Mesenchymal stem cell (in vitro differentiated cells and primary cell): Measurements from ENCODE around the gene CREB3L1.

Experiments
- DNase-seq: peaks from one replicate; pipeline ENCODE4 v3.0.0-alpha.2; 2013
- H2AFZ ChIP-seq: one replicate; pipeline ENCODE4 v1.6.1; 2013; ENCODE audit warnings: low read depth, mild to moderate bottlenecking, control low read depth, inconsistent platforms, low read length, moderate library complexity
- H2AK5ac ChIP-seq: 2 replicates; pipeline ENCODE4 v1.6.1; 2013; ENCODE audit warnings: low read length, moderate library complexity, mild to moderate bottlenecking, inconsistent platforms; ENCODE audit not compliant: severe bottlenecking
- H2BK120ac ChIP-seq: one replicate; pipeline ENCODE4 v1.6.1; 2013; ENCODE audit warnings: low read depth, mild to moderate bottlenecking, inconsistent platforms, low read length, moderate library complexity
- H2BK12ac ChIP-seq, 2 experiments: one replicate each; pipeline ENCODE4 v1.6.1; 2013; ENCODE audit warnings: inconsistent platforms in 2 of 2, low read length in 2 of 2, mild to moderate bottlenecking in 2 of 2, moderate library complexity in 2 of 2, control low read depth in 1 of 2
- H2BK15ac ChIP-seq: one replicate; pipeline ENCODE4 v1.6.1; 2013; ENCODE audit warnings: mild to moderate bottlenecking, low read depth, inconsistent platforms; ENCODE audit not compliant: poor library complexity, severe bottlenecking
- H2BK5ac ChIP-seq: 2 replicates; pipeline ENCODE4 v1.6.1; 2013; ENCODE audit warnings: low read depth, mild to moderate bottlenecking, low read length, control low read depth, inconsistent platforms; ENCODE audit not compliant: poor library complexity, severe bottlenecking
- H3K14ac ChIP-seq, 2 experiments: one replicate each; pipeline ENCODE4 v1.6.1; 2013; ENCODE audit warnings: inconsistent platforms in 2 of 2, low read length in 2 of 2, control low read depth in 1 of 2, mild to moderate bottlenecking in 1 of 2, moderate library complexity in 1 of 2
- H3K18ac ChIP-seq, 2 experiments: one replicate each; pipeline ENCODE4 v1.6.1; 2013; ENCODE audit warnings: inconsistent platforms in 2 of 2, low read length in 2 of 2, control low read depth in 1 of 2, low read depth in 1 of 2, mild to moderate bottlenecking in 1 of 2
- H3K23ac ChIP-seq, 2 experiments: one replicate each; pipeline ENCODE4 v1.6.1; 2013; ENCODE audit warnings: inconsistent platforms in 2 of 2, low read length in 2 of 2, mild to moderate bottlenecking in 2 of 2, moderate library complexity in 2 of 2, control low read depth in 1 of 2
- H3K27ac ChIP-seq: 2 replicates; pipeline ENCODE4 v1.5.1; 2013; ENCODE audit warnings: mild to moderate bottlenecking, moderate library complexity, low read length, control low read depth, inconsistent platforms; ENCODE audit not compliant: poor library complexity, severe bottlenecking
- H3K27me3 ChIP-seq, 2 experiments: 2 replicates each; pipeline versions ENCODE4 v1.6.1 to v1.7.0; 2013; ENCODE audit warnings: low read length in 2 of 2, mild to moderate bottlenecking in 2 of 2, moderate library complexity in 2 of 2, control low read depth in 1 of 2, inconsistent platforms in 1 of 2; ENCODE audit not compliant: control insufficient read depth in 1 of 2, insufficient read depth in 1 of 2
- H3K36me3 ChIP-seq, 2 experiments: 2 replicates each; pipeline versions ENCODE4 v1.6.1 to v1.7.0; 2013; ENCODE audit warnings: low read length in 2 of 2, control low read depth in 1 of 2, inconsistent platforms in 1 of 2, low read depth in 1 of 2, mild to moderate bottlenecking in 1 of 2; ENCODE audit not compliant: insufficient read depth in 2 of 2, control insufficient read depth in 1 of 2
- H3K4ac ChIP-seq, 2 experiments: one replicate each; pipeline ENCODE4 v1.6.1; 2013; ENCODE audit warnings: inconsistent platforms in 2 of 2, low read length in 2 of 2, mild to moderate bottlenecking in 2 of 2, moderate library complexity in 2 of 2, control low read depth in 1 of 2, low read depth in 1 of 2
- H3K4me1 ChIP-seq: 2 replicates; pipeline ENCODE4 v1.6.1; 2013; ENCODE audit warnings: low read depth, low read length, control low read depth; ENCODE audit not compliant: control insufficient read depth, insufficient read depth
- H3K4me2 ChIP-seq: 2 replicates; pipeline ENCODE4 v1.6.1; 2013; ENCODE audit warnings: low read length, mild to moderate bottlenecking, inconsistent platforms; ENCODE audit not compliant: poor library complexity, severe bottlenecking
- H3K4me3 ChIP-seq, 2 experiments: 2 replicates each; pipeline versions ENCODE4 v1.5.1 to v1.7.0; 2013; ENCODE audit warnings: low read length in 2 of 2, mild to moderate bottlenecking in 2 of 2, control low read depth in 1 of 2, low read depth in 1 of 2; ENCODE audit not compliant: insufficient read depth in 1 of 2
- H3K79me1 ChIP-seq: replicated peaks from 2 replicates; pipeline ENCODE4 v1.6.1; 2013; ENCODE audit warnings: mild to moderate bottlenecking, control low read depth, low read length, inconsistent platforms; ENCODE audit not compliant: poor library complexity, severe bottlenecking
- H3K9ac ChIP-seq: 2 replicates; pipeline ENCODE4 v1.7.0; 2013; ENCODE audit warnings: mild to moderate bottlenecking, low read length, moderate library complexity
- H3K9me3 ChIP-seq: 2 replicates; pipeline ENCODE4 v1.7.0; 2013; ENCODE audit warnings: mild to moderate bottlenecking, low read length; ENCODE audit not compliant: control insufficient read depth
- H4K8ac ChIP-seq: one replicate; pipeline ENCODE4 v1.6.1; 2013; ENCODE audit warnings: inconsistent platforms, mild to moderate bottlenecking, low read length, moderate library complexity
- H4K91ac ChIP-seq: one replicate; pipeline ENCODE4 v1.6.1; 2013; ENCODE audit warnings: mild to moderate bottlenecking, low read length, inconsistent platforms
- WGBS: methylation state at CpG from one replicate; pipeline ENCODE4 v1.1.7; 2013; ENCODE audit warnings: mixed read lengths; 5-methylcytosine and 5-hydroxymethylcytosine counted together

CREB3L1 gene

GRCh38 chr11:46265764-46266163 lies 11.7 kb upstream of the CREB3L1 start:
- Histone ChIP-seq H3K4me3 (no peak overlapping the region), H3K23ac (no peak overlapping the region), H3K4ac (no peak overlapping the region), H3K4me2 (no peak overlapping the region), H3K14ac (no peak overlapping the region), H4K91ac (no peak overlapping the region), H3K36me3 (no peaks in the 10 kb centered on the region), H4K8ac (no peak overlapping the region), H2BK15ac (no peak overlapping the region), H2BK12ac (no peak overlapping the region), H3K9me3 (no peaks in the 10 kb centered on the region), H2BK120ac (no peak overlapping the region), H3K79me1 (no peaks in the 10 kb centered on the region), H3K27ac (no peak overlapping the region), H3K27me3 (no peaks in the 10 kb centered on the region), H2AK5ac (no peak overlapping the region), H3K18ac (no peak overlapping the region), H2AFZ (no peak overlapping the region), H2BK5ac (no peak overlapping the region), H3K4me1 (no peaks in the 10 kb centered on the region), H3K9ac (no peak overlapping the region)
- DNase-seq = no peak
- WGBS = 91% methylated on average over 7 of the region's 7 CpGs

- no peak overlapping the region for H2BK15ac ChIP-seq
- H2BK12ac ChIP-seq = no peak overlapping the region
These were observed 9.5 kb upstream of the CREB3L1 start for GRCh38 chr11:46267930-46268329.

GRCh38 chr11:46270684-46271083 lies 6.8 kb upstream of the CREB3L1 start:
- Histone ChIP-seq H3K14ac (no peak overlapping the region), H2BK120ac (no peak overlapping the region), H3K9ac (no peak overlapping the region), H3K27me3 (no peaks in the 10 kb centered on the region), H4K91ac (no peak overlapping the region), H2BK5ac (no peak overlapping the region), H2AK5ac (no peak overlapping the region), H3K79me1 (no peaks in the 10 kb centered on the region), H3K36me3 (no peaks in the 10 kb centered on the region), H3K18ac (no peak overlapping the region), H3K4ac (no peak overlapping the region), H3K9me3 (no peaks in the 10 kb centered on the region), H4K8ac (no peak overlapping the region), H2BK15ac (no peak overlapping the region), H3K27ac (no peak overlapping the region), H3K23ac (no peak overlapping the region), H3K4me2 (no peak overlapping the region), H3K4me1 (peaks cover 24% of the 10 kb centered on the region), H2BK12ac (no peak overlapping the region), H3K4me3 (no peak overlapping the region), H2AFZ (no peak overlapping the region)
- DNase-seq = no peak
- 84% methylated on average over 5 of the region's 5 CpGs for WGBS

More at GRCh38 chr11:46267930-46268329, 9.5 kb upstream of the CREB3L1 start:
- no peak overlapping the region for H3K4me2 ChIP-seq
- H3K18ac ChIP-seq = no peak overlapping the region
- no peak overlapping the region for H3K14ac ChIP-seq
- peaks cover 12% of the 10 kb centered on the region for H3K4me1 ChIP-seq
- H3K9ac ChIP-seq = no peak overlapping the region
- H3K27me3 ChIP-seq = no peaks in the 10 kb centered on the region
- no peak overlapping the region for H4K8ac ChIP-seq
- no peak overlapping the region for H2AFZ ChIP-seq
- no peak overlapping the region for H4K91ac ChIP-seq
- no peak overlapping the region for H3K4ac ChIP-seq
- no peak overlapping the region for H2BK120ac ChIP-seq
- no peaks in the 10 kb centered on the region for H3K79me1 ChIP-seq
- no peak overlapping the region for H2AK5ac ChIP-seq
- DNase-seq = no peak
- no peak overlapping the region for H3K27ac ChIP-seq
- H2BK5ac ChIP-seq = no peak overlapping the region
- H3K36me3 ChIP-seq = no peaks in the 10 kb centered on the region
- no peak overlapping the region for H3K23ac ChIP-seq
- H3K9me3 ChIP-seq = no peaks in the 10 kb centered on the region
- no peak overlapping the region for H3K4me3 ChIP-seq

GRCh38 chr11:46271407-46271806 lies 6.1 kb upstream of the CREB3L1 start:
- 96% methylated on average over 1 of the region's 1 CpG for WGBS

More at GRCh38 chr11:46271407-46271806, 6.1 kb upstream of the CREB3L1 start:
- Histone ChIP-seq H2BK12ac (no peak overlapping the region), H3K27ac (no peak overlapping the region), H2AFZ (no peak overlapping the region), H3K4ac (no peak overlapping the region), H3K79me1 (no peaks in the 10 kb centered on the region), H3K18ac (peak overlapping the region in 1 of 2 experiments; percentile 25), H3K4me1 (peaks cover 26% of the 10 kb centered on the region), H2BK120ac (no peak overlapping the region), H4K91ac (no peak overlapping the region), H4K8ac (no peak overlapping the region), H3K14ac (no peak overlapping the region), H2BK5ac (no peak overlapping the region), H3K36me3 (no peaks in the 10 kb centered on the region), H3K23ac (no peak overlapping the region), H3K4me3 (no peak overlapping the region), H3K9me3 (no peaks in the 10 kb centered on the region), H2BK15ac (no peak overlapping the region), H3K4me2 (no peak overlapping the region), H2AK5ac (no peak overlapping the region), H3K9ac (no peak overlapping the region), H3K27me3 (no peaks in the 10 kb centered on the region)
- no peak for DNase-seq
